ENCODE results near the gene FAM89A. TPM values are rescaled to one million over a fixed set of nuclear protein-coding genes. Genes with fewer than 3 reads are reported as not detected.
"Not testable (repeated sequence)": the region's sequence is repeated elsewhere in the genome, so short reads cannot be mapped to it uniquely, and the experiment has no call there.

The FAM89A gene
- total and polyA plus RNA-seq, 4 donors: 14.3 to 27.1 (median 23.2) TPM

GRCh38 chr1:231050395-231050794, 10.3 kb upstream of the FAM89A start:
- Histone ChIP-seq H3K4me3 (no peak overlapping the region), H3K36me3 (ENCODE audit: control insufficient read depth in 4 of 4, insufficient read depth in 4 of 4, low read length in 4 of 4) (no peaks in the 10 kb centered on the region), H3K9me3 (ENCODE audit: control insufficient read depth in 4 of 4, insufficient read depth in 3 of 4, low read length in 3 of 4) (no peaks in the 10 kb centered on the region), H3K4me1 (ENCODE audit: control insufficient read depth in 5 of 5, insufficient read depth in 5 of 5, low read length in 5 of 5) (peaks cover 0 to 23% (median 4%) of the 10 kb centered on the region in 5 donors), H3K27me3 (ENCODE audit: control insufficient read depth in 3 of 3, insufficient read depth in 3 of 3, low read length in 2 of 3) (peaks cover 0 to 5% (median 5%) of the 10 kb centered on the region in 3 donors), H3K9ac (ENCODE audit: insufficient read depth in 1 of 2, low read length in 2 of 2) (no peak overlapping the region), H3K27ac (ENCODE audit: low read depth in 1 of 2, low read length in 1 of 2) (no peak overlapping the region)
- no peak for ATAC-seq (ENCODE audit: insufficient read depth, low FRiP score)
- no peak for DNase-seq
- 64 to 80% methylated on average over 3 of the region's 3 CpGs for WGBS, 2 donors
- TF ChIP-seq, protein P1, sequence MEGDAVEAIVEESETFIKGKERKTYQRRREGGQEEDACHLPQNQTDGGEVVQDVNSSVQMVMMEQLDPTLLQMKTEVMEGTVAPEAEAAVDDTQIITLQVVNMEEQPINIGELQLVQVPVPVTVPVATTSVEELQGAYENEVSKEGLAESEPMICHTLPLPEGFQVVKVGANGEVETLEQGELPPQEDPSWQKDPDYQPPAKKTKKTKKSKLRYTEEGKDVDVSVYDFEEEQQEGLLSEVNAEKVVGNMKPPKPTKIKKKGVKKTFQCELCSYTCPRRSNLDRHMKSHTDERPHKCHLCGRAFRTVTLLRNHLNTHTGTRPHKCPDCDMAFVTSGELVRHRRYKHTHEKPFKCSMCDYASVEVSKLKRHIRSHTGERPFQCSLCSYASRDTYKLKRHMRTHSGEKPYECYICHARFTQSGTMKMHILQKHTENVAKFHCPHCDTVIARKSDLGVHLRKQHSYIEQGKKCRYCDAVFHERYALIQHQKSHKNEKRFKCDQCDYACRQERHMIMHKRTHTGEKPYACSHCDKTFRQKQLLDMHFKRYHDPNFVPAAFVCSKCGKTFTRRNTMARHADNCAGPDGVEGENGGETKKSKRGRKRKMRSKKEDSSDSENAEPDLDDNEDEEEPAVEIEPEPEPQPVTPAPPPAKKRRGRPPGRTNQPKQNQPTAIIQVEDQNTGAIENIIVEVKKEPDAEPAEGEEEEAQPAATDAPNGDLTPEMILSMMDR (IDR thresholded peaks at IDR 0.05; ENCODE audit: control extremely low read depth, extremely low read depth): no peak

DNA sequence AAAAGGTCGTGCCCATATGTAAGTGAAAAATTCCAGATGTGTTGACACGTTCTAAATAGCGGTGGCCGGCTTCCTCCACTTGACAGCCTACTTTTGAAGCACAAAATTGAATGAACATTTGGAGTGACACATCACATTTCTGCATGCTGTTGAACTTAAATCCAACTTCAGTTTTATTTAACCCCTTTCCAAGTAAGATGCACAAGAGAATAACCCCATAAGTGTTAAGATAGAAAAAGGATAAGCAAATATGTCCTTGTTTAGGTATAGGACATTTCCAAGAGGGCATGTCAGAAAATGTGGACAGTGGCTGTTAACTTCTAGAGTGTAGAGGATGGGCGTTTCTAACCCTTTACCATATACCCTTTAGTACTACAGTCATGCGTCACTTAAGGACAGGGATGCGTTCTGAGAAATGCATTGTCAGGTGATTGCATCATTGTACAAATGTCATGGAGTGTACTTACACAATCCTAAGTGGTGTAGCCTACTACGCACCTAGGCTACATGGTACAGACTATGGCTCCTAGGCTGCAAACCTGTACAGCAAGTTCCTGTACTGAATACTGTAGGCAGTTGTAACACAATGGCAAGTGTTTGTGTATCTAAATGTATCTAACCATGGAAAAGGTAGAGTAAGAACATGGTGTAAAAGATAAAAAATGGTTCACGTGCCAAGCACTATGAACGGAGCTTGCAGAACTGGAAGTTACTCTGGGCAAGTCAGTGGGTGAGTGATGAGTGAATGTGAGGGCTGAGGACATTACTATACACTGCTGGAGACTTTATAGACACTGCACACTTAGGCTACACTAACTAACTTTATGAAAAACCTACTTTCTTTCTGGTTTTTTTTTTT, 9.3 kb upstream of the FAM89A start:
- TF ChIP-seq, protein P1 (IDR thresholded peaks at IDR 0.05; ENCODE audit: control extremely low read depth, extremely low read depth): no peak
- Histone ChIP-seq H3K36me3 (ENCODE audit: control insufficient read depth in 4 of 4, insufficient read depth in 4 of 4, low read length in 4 of 4) (no peaks in the 10 kb centered on the region), H3K27me3 (ENCODE audit: control insufficient read depth in 3 of 3, insufficient read depth in 3 of 3, low read length in 2 of 3) (peaks cover 0 to 5% (median 5%) of the 10 kb centered on the region in 3 donors), H3K9ac (ENCODE audit: insufficient read depth in 1 of 2, low read length in 2 of 2) (no peak overlapping the region), H3K4me3 (no peak overlapping the region), H3K9me3 (ENCODE audit: control insufficient read depth in 4 of 4, insufficient read depth in 3 of 4, low read length in 3 of 4) (peaks cover 0 to 6% (median 2%) of the 10 kb centered on the region in 4 donors), H3K4me1 (ENCODE audit: control insufficient read depth in 5 of 5, insufficient read depth in 5 of 5, low read length in 5 of 5) (peaks cover 0 to 18% (median 4%) of the 10 kb centered on the region in 5 donors), H3K27ac (ENCODE audit: low read depth in 1 of 2, low read length in 1 of 2) (no peak overlapping the region)
- no peak for ATAC-seq (ENCODE audit: insufficient read depth, low FRiP score)
- peak; percentile 43 to 67 (median 54) for DNase-seq
- 51 to 59% methylated on average over 10 of the region's 10 CpGs for WGBS, 2 donors

DNA sequence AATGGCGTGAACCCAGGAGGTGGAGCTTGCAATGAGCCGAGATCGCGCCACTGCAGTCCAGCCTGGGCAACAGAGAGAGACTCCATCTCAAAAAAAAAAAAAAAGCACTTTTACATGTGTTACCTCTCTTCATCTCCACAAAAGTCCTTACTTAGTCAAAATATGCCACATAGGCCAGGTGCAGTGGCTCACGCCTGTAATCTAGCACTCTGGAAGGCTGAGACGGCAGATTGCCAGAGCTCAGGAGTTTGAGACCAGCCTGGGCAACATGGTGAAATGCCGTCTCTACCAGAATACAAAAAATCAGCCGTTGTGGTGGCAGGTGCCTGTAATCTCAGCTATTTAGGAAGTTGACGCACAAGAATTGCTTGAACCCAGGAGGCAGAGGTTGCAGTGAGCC, 8.4 kb upstream of the FAM89A start:
- not testable (repeated sequence) for ATAC-seq (ENCODE audit: insufficient read depth, low FRiP score); DNase-seq

GRCh38 chr1:231047529-231047928, 7.5 kb upstream of the FAM89A start:
- not testable (repeated sequence) for H3K4me3 ChIP-seq; H3K27ac ChIP-seq (ENCODE audit: low read depth in 1 of 2, low read length in 1 of 2); H3K36me3 ChIP-seq (ENCODE audit: control insufficient read depth in 4 of 4, insufficient read depth in 4 of 4, low read length in 4 of 4); ATAC-seq (ENCODE audit: insufficient read depth, low FRiP score); DNase-seq; H3K27me3 ChIP-seq (ENCODE audit: control insufficient read depth in 3 of 3, insufficient read depth in 3 of 3, low read length in 2 of 3); H3K9ac ChIP-seq (ENCODE audit: insufficient read depth in 1 of 2, low read length in 2 of 2); H3K9me3 ChIP-seq (ENCODE audit: control insufficient read depth in 4 of 4, insufficient read depth in 3 of 4, low read length in 3 of 4); H3K4me1 ChIP-seq (ENCODE audit: control insufficient read depth in 5 of 5, insufficient read depth in 5 of 5, low read length in 5 of 5)

More for the DNA sequence above, 8.4 kb upstream of the FAM89A start:
- not testable (repeated sequence) for H3K4me1 ChIP-seq (ENCODE audit: control insufficient read depth in 5 of 5, insufficient read depth in 5 of 5, low read length in 5 of 5); H3K27me3 ChIP-seq (ENCODE audit: control insufficient read depth in 3 of 3, insufficient read depth in 3 of 3, low read length in 2 of 3); H3K4me3 ChIP-seq; H3K9me3 ChIP-seq (ENCODE audit: control insufficient read depth in 4 of 4, insufficient read depth in 3 of 4, low read length in 3 of 4); H3K36me3 ChIP-seq (ENCODE audit: control insufficient read depth in 4 of 4, insufficient read depth in 4 of 4, low read length in 4 of 4); H3K9ac ChIP-seq (ENCODE audit: insufficient read depth in 1 of 2, low read length in 2 of 2); H3K27ac ChIP-seq (ENCODE audit: low read depth in 1 of 2, low read length in 1 of 2)
- WGBS, 2 donors: 81 to 86% methylated on average over 9 of the region's 9 CpGs

Measured in lung (tissue), 12 donors.